Esophagus squamous epithelium (tissue), 5 donors: Measurements from ENCODE around the gene RANBP3. TPM values are rescaled to one million over a fixed set of nuclear protein-coding genes. Genes with fewer than 3 reads are reported as not detected.

Source experiments
- DNase-seq: peaks from one replicate; lab custom pipeline; 2025; lab: John Stamatoyannopoulos, UW
- H3K27ac ChIP-seq, 4 donors: fragments of 200-600 bp; sonication (generic); one replicate each; pipeline ENCODE4 v1.5.1; 2016 to 2019; ENCODE audit warnings: mild to moderate bottlenecking in 1 of 4
- H3K27me3 ChIP-seq, 4 donors: fragments of 200-600 bp; sonication (generic); 1 replicate in 3 of 4; 2 replicates in 1 of 4; pipeline versions ENCODE4 v1.5.1 to v1.6.0; 2017 to 2021; ENCODE audit warnings: antibody characterized with exemption in 1 of 4
- H3K36me3 ChIP-seq, 3 donors: fragments of 200-600 bp; sonication (generic); one replicate each; pipeline ENCODE4 v1.5.1; 2016 to 2019
- H3K4me1 ChIP-seq, 3 donors: fragments of 200-600 bp; sonication (generic); one replicate each; pipeline ENCODE4 v1.5.1; 2017 to 2019
- H3K4me3 ChIP-seq, 4 donors: fragments of 200-600 bp; sonication (generic); 1 replicate in 3 of 4; 2 replicates in 1 of 4; pipeline ENCODE4 v1.5.1; 2016 to 2019; ENCODE audit warnings: mild to moderate bottlenecking in 2 of 4, moderate library complexity in 1 of 4
- H3K9me3 ChIP-seq, 3 donors: fragments of 200-600 bp; sonication (generic); one replicate each; pipeline ENCODE4 v1.5.1; 2016 to 2019
- POLR2A ChIP-seq, 4 donors: fragments of 450-650 bp; IDR thresholded peaks; one replicate each; pipeline ENCODE4 v1.6.1; 2017; ENCODE audit warnings: antibody characterized with exemption in 4 of 4, mild to moderate bottlenecking in 4 of 4, moderate library complexity in 3 of 4
- WGBS, 2 donors: methylation state at CpG; one replicate each; pipeline ENCODE4 v1.1.5; 2018; 5-methylcytosine and 5-hydroxymethylcytosine counted together
- intact Hi-C: fragments of 100-400 bp; cut with DNase I; formaldehyde crosslinking; loops from one replicate; pipeline ENCODE4 v1.15.0; 2022
- total RNA-seq, 4 donors: library from RNA; depleted of rRNA; stranded (reverse); fragments of >200 nt; gene quantifications; one replicate each; pipeline ENCODE4 v1.1.0, GENCODE V29; 2016
- TF ChIP-seq, protein P1 (sequence below), 6 experiments: fragments of 450-650 bp in 4 of 6; fragments of 200-600 bp in 2 of 6; sonication (generic) in 2 of 6; IDR thresholded peaks; one replicate each; pipeline ENCODE4 v1.5.1; 2016 to 2019; ENCODE audit warnings: antibody characterized with exemption in 6 of 6, mild to moderate bottlenecking in 4 of 6, moderate library complexity in 4 of 6
- donor health status: DM: yes; HTN: yes; CAD: no.

Gene RANBP3
- total RNA-seq, 4 donors from 2014 or later = 38.0 to 77.8 (median 39.6) TPM

DNA sequence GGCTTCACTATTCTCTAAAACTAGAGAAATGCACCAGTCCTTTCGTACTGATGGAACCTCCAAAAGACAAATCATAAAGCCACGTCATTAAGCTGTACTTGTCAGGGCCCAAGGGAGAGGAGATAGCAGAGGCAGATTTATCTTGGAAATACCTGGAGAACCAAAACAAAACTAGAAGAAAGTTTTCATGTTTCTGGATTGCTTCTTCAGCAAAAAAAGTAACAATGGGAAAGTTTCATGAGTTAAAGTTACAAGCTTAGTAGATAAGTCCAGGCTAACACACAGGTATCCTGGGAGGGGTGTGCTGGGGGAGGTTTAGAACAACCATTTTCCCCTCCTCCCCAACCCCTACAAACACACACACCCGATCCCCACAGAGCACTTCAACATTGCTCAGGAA is 21.6 kb downstream of the RANBP3 start:
- H3K36me3 ChIP-seq = peaks cover 0 to 9% (median 6%) of the 10 kb centered on the region in 3 donors
- peaks cover 53 to 90% (median 57%) of the 10 kb centered on the region in 3 donors for H3K4me1 ChIP-seq
- intact Hi-C loops = no loop called here
- H3K27me3 ChIP-seq = no peaks in the 10 kb centered on the region
- H3K4me3 ChIP-seq = no peak overlapping the region
- no peak for TF ChIP-seq POLR2A (IDR thresholded peaks at IDR 0.05)
- TF ChIP-seq, protein P1, sequence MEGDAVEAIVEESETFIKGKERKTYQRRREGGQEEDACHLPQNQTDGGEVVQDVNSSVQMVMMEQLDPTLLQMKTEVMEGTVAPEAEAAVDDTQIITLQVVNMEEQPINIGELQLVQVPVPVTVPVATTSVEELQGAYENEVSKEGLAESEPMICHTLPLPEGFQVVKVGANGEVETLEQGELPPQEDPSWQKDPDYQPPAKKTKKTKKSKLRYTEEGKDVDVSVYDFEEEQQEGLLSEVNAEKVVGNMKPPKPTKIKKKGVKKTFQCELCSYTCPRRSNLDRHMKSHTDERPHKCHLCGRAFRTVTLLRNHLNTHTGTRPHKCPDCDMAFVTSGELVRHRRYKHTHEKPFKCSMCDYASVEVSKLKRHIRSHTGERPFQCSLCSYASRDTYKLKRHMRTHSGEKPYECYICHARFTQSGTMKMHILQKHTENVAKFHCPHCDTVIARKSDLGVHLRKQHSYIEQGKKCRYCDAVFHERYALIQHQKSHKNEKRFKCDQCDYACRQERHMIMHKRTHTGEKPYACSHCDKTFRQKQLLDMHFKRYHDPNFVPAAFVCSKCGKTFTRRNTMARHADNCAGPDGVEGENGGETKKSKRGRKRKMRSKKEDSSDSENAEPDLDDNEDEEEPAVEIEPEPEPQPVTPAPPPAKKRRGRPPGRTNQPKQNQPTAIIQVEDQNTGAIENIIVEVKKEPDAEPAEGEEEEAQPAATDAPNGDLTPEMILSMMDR (IDR thresholded peaks at IDR 0.05) = no peak
- DNase-seq = no peak
- no peak overlapping the region for H3K27ac ChIP-seq
- H3K9me3 ChIP-seq = no peaks in the 10 kb centered on the region
- WGBS, 2 donors = 69 to 74% methylated on average over 3 of the region's 3 CpGs

DNA sequence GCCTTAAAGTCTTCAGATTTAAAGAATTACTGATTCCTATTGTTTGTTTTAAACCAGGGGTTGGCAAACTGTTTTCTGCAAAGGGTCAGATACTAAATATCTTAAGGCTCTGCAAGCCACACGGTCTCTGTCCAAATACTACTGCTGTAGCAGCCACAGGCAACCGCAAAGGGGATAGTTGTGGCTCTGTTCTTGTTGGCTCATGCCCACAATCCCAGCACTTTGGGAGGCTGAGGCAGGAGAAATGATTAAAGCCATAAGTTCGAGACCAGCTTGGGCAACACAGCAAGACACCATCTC is 22.4 kb downstream of the RANBP3 start:
- no peak for DNase-seq
- H3K36me3 ChIP-seq = peaks cover 0 to 9% (median 6%) of the 10 kb centered on the region in 3 donors
- no peaks in the 10 kb centered on the region for H3K27me3 ChIP-seq
- H3K27ac ChIP-seq = peak overlapping the region in 1 of 4 donors; percentile 43
- H3K4me3 ChIP-seq = no peak overlapping the region
- H3K4me1 ChIP-seq = peaks cover 51 to 90% (median 57%) of the 10 kb centered on the region in 3 donors
- H3K9me3 ChIP-seq = no peaks in the 10 kb centered on the region
- TF ChIP-seq, protein P1 (IDR thresholded peaks at IDR 0.05) = no peak
- TF ChIP-seq POLR2A (IDR thresholded peaks at IDR 0.05) = no peak
- WGBS, 2 donors = 66 to 73% methylated on average over 3 of the region's 3 CpGs
- intact Hi-C loops = no loop called here

DNA sequence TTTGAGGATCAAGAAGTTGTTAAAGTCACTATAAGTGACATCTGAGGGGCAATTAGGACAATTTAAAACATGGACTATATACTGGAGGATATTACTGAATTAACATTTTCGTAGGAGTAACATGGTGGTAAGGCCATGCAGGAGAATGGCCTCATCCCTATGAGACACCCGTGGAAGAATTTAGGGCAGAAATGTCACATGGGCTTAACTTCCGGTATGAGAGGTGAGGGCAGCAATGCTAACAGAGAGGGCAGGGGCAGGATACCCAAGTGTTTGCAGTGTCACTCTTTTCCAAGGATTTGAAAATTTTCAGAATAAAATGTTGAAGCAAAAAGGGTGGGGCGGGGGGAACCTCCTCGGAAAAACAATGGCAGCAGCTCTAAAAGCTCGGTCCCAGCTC is 23.6 kb downstream of the RANBP3 start:
- peak overlapping the region; percentile 20 to 77 (median 70) for H3K27ac ChIP-seq
- intact Hi-C loops = no loop called here
- 40 to 52% methylated on average over 6 of the region's 6 CpGs for WGBS, 2 donors
- peaks cover 47 to 90% (median 60%) of the 10 kb centered on the region in 3 donors for H3K4me1 ChIP-seq
- no peak for DNase-seq
- TF ChIP-seq POLR2A (IDR thresholded peaks at IDR 0.05) = no peak
- TF ChIP-seq, protein P1 (IDR thresholded peaks at IDR 0.05) = no peak
- H3K27me3 ChIP-seq = no peaks in the 10 kb centered on the region
- H3K9me3 ChIP-seq = no peaks in the 10 kb centered on the region
- peak overlapping the region in 1 of 4 donors; percentile 9 for H3K4me3 ChIP-seq
- H3K36me3 ChIP-seq = peaks cover 0 to 19% (median 9%) of the 10 kb centered on the region in 3 donors

DNA sequence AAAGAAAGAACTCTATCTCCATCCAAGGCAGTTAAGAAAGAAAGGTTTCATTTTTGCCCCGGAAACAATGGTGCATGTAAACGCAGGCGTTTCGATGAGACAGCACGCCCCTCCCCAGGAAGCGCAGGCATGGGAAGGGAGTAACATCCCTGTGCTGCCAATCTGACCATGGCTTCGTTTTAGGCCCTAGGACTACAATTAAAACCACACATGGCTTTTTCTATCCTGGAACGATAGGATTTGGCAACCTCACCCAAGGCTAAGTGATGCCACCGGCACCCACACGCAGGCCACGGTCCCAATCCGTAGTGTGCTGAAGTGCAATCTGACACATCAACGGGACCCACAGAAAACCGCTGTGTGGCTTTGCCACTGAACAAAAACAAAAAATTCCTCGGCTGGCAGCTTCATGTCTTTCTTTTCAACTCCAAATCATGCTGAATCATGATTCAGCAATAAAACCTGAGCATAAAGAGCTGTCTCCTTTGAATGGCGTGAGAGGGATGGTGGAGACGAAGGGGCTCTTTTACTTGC is 24.2 kb downstream of the RANBP3 start:
- Histone ChIP-seq H3K4me3 (no peak overlapping the region), H3K27me3 (no peaks in the 10 kb centered on the region), H3K36me3 (peaks cover 0 to 24% (median 6%) of the 10 kb centered on the region in 3 donors), H3K9me3 (no peaks in the 10 kb centered on the region), H3K27ac (peak overlapping the region; percentile 51 to 77 (median 70)), H3K4me1 (peaks cover 49 to 90% (median 66%) of the 10 kb centered on the region in 3 donors)
- DNase-seq = no peak
- WGBS, 2 donors = 19 to 35% methylated on average over 14 to 15 of the region's 17 CpGs
- TF ChIP-seq, protein P1 (IDR thresholded peaks at IDR 0.05) = no peak
- TF ChIP-seq POLR2A (IDR thresholded peaks at IDR 0.05) = no peak
- intact Hi-C loops = no loop called here

DNA sequence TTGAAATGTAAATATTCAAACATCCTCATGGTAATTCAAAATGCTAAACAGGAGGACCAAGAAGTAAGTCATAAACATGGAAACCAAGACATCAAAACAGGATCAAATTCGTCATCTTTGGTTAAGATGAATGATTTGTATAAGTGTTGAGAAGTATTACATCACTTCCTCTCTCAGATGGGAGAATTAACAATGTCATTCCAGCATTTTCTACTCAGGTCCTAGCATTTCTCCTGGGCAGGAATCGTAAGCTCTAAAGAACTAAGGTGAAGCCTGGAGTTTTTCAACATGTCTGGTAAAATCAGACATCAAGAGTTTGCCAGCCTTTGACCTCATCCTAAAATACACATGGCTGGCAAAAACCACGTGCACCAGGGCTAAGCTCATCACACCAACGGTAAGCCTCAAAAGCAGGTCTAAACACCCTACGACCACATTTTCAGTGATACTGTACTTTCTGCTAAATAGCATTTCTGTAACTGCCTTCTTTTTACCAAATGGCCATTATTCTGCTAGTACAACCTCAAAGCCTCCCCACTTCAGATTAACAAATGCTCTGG is 24.8 kb downstream of the RANBP3 start:
- intact Hi-C loops = no loop called here
- Histone ChIP-seq H3K9me3 (no peaks in the 10 kb centered on the region), H3K4me1 (peaks cover 51 to 90% (median 68%) of the 10 kb centered on the region in 3 donors), H3K36me3 (peaks cover 0 to 30% (median under 1%) of the 10 kb centered on the region in 3 donors), H3K4me3 (no peak overlapping the region), H3K27ac (peak overlapping the region in 3 of 4 donors; percentile 51 to 75 (median 65)), H3K27me3 (no peaks in the 10 kb centered on the region)
- no peak for DNase-seq
- no peak for TF ChIP-seq POLR2A (IDR thresholded peaks at IDR 0.05)
- TF ChIP-seq, protein P1 (IDR thresholded peaks at IDR 0.05) = no peak
- WGBS, 2 donors = 56 to 59% methylated on average over 5 of the region's 5 CpGs
